GM12874 (cell line): ENCODE data around the gene CMTM4.

ENCODE experiments used
- TF ChIP-seq, protein P1 (sequence below): IDR thresholded peaks from 2 replicates; pipeline ENCODE4 v1.5.1; 2011; ENCODE audit warnings: low read depth, mild to moderate bottlenecking, control low read depth, low read length, moderate library complexity; ENCODE audit not compliant: insufficient read depth

Gene CMTM4

DNA sequence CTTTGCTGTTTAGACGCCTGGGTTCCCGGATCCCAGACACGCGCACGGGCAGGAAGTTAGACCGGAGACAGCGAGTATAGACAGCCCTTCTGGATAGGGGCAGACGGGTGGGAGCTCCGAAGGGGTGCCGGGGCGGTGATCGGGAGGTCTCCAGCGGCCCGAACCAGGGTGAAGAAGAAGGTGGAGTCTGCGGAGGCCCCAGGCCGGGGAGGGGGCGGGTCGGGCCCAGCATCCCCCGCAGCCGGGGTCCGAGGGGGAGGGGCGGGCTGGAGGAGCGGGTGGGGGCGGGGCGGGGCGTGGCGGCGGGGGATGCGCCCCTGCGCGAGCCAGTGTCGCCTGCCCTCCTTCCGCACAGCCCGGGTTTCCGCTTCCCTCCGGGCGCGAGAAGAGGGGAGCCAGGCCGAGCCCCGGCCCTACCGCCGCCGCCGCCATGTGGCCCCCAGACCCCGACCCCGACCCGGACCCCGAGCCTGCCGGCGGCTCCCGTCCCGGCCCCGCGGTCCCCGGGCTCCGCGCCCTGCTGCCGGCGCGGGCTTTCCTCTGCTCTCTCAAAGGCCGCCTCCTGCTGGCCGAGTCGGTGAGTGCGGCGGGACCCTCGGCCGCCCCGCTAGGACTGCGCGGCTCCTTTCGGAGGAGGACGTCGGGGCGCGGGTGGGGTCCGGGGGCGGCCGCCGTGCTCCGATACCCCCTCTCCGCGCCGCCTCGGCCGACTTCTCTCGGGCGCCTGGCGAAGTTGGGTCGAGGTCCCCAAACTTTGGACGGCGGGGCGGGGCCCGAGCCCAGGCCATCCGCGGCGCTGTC is 92.0 kb downstream of the CMTM4 start, which contains the start of gene CMTM3:
Gene CMTM3, plus strand, starts transcription at position 329 of the 801 bp plus-strand sequence. Its CDS starts 102 bp downstream, at position 431.
- TF ChIP-seq, protein P1, sequence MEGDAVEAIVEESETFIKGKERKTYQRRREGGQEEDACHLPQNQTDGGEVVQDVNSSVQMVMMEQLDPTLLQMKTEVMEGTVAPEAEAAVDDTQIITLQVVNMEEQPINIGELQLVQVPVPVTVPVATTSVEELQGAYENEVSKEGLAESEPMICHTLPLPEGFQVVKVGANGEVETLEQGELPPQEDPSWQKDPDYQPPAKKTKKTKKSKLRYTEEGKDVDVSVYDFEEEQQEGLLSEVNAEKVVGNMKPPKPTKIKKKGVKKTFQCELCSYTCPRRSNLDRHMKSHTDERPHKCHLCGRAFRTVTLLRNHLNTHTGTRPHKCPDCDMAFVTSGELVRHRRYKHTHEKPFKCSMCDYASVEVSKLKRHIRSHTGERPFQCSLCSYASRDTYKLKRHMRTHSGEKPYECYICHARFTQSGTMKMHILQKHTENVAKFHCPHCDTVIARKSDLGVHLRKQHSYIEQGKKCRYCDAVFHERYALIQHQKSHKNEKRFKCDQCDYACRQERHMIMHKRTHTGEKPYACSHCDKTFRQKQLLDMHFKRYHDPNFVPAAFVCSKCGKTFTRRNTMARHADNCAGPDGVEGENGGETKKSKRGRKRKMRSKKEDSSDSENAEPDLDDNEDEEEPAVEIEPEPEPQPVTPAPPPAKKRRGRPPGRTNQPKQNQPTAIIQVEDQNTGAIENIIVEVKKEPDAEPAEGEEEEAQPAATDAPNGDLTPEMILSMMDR = peak; percentile 78

DNA sequence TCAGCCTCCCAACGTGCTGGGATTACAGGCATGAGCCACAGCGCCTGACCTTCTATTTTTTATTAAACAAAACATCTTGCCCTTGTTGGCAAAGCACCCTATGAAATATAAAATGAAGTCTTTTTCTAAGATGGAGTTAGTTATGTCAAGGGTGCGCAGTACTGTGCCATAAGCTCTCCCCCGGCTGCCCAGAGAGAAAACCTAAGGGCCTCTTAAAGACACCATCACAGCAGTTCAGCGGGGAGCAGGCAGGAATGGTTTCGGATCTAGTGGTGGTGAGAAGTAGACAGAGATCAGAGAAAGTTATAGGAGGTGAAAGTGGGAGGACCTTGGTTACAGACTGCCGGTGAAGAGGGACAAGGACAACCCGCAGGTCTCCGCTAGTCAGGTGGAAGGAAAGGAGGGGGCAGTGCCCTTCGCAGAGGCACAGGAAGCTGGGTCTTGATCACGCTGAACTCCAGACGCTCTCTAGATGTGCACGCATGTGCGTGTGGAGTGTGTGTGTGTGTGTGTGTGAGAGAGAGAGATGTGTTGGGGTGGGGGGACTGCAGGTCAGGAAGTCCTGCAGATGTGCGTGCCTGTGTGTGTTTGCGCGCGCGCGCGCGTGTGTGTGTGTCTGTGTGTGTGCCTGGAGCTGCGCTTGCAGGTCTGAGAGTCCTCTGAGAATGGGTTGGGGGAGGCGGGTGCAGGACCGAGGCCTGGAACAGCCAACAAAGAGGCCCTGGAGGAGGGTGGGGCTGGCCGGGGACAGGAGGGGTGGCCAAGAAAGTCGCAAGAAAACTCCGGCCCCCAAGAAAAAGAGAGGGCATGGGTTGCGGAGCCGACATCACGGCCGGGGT is 92.8 kb downstream of the CMTM4 start:
- TF ChIP-seq, protein P1 = no peak

GRCh38 chr16:66601471-66601870 is 95.1 kb downstream of the CMTM4 start:
- TF ChIP-seq, protein P1 = no peak

- TF ChIP-seq, protein P1 = no peak
These were observed 96.1 kb downstream of the CMTM4 start for GRCh38 chr16:66600477-66600876.

DNA sequence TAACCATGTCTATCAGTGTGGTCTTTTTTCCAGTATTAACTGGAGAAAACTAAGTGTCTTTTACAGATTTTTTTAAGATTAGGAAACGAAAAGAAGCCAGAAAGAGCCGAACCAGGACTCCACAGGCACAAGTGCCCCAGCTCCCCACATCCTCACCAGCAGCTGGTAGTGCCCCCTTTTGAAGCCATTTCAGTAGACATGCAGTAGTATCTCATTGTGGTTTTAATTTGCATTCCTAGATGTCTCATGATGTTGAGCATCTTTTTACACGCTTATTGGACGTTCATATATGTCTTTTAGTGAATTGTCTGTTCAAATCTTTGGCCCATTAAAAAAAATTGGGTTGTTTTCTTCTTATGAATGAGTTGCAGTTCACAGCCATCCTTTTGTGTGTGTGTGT is 96.8 kb downstream of the CMTM4 start:
- TF ChIP-seq, protein P1 = no peak

- TF ChIP-seq, protein P1 = no peak
These were observed 98.4 kb downstream of the CMTM4 start for GRCh38 chr16:66598111-66598510.
